IPS DF 4.7 (cell line): Measurements from ENCODE around the gene C3.
"Not testable (repeated sequence)": the region's sequence is repeated elsewhere in the genome, so short reads cannot be mapped to it uniquely, and the experiment has no call there.

Experiments
- DNase-seq: peaks from one replicate; pipeline ENCODE4 v3.0.0-alpha.2; 2013; ENCODE audit warnings: low spot score; ENCODE audit errors: extremely low read depth

Gene C3

GRCh38 chr19:6713773-6714692 is 6.4 kb downstream of the C3 start:
- DNase-seq: no peak

GRCh38 chr19:6712692-6713670 is 7.5 kb downstream of the C3 start:
- DNase-seq: no peak

- DNase-seq: no peak
These were observed 8.2 kb downstream of the C3 start for GRCh38 chr19:6712231-6712630.

GRCh38 chr19:6711605-6712004 is 8.8 kb downstream of the C3 start:
- DNase-seq: no peak

- DNase-seq: no peak
These were observed 9.4 kb downstream of the C3 start for GRCh38 chr19:6711078-6711361.

GRCh38 chr19:6710273-6711077 is 10.0 kb downstream of the C3 start:
- DNase-seq: no peak

GRCh38 chr19:6709549-6709948 is 10.9 kb downstream of the C3 start:
- no peak for DNase-seq

GRCh38 chr19:6708913-6709312 is 11.5 kb downstream of the C3 start:
- not testable (repeated sequence) for DNase-seq

- no peak for DNase-seq
These were observed 12.1 kb downstream of the C3 start for GRCh38 chr19:6708346-6708745.

GRCh38 chr19:6707658-6708018 is 12.8 kb downstream of the C3 start:
- DNase-seq: no peak

GRCh38 chr19:6707011-6707657 is 13.3 kb downstream of the C3 start:
- no peak for DNase-seq

GRCh38 chr19:6706633-6706958 is 13.9 kb downstream of the C3 start:
- DNase-seq: no peak

- DNase-seq: no peak
These were observed 14.4 kb downstream of the C3 start for GRCh38 chr19:6705931-6706632.

- no peak for DNase-seq
These were observed 19.7 kb downstream of the C3 start for GRCh38 chr19:6700586-6701316.

- no peak for DNase-seq
These were observed 20.5 kb downstream of the C3 start for GRCh38 chr19:6699935-6700334.

GRCh38 chr19:6697291-6697690 is 23.2 kb downstream of the C3 start:
- no peak for DNase-seq

GRCh38 chr19:6696239-6696820 is 24.1 kb downstream of the C3 start:
- no peak for DNase-seq

GRCh38 chr19:6694147-6694815 is 26.2 kb downstream of the C3 start:
- no peak for DNase-seq

- DNase-seq: no peak
These were observed 26.8 kb downstream of the C3 start for GRCh38 chr19:6693681-6694080.
